HG02885 (cell line): ENCODE results near the gene CELF4.
"Not testable (repeated sequence)": the region's sequence is repeated elsewhere in the genome, so short reads cannot be mapped to it uniquely, and the experiment has no call there.

Source experiments
- ATAC-seq: cut with Tn5 transposase; IDR thresholded peaks from one replicate; pipeline ENCODE4 v1.9.1; 2021; ENCODE audit warnings: mild to moderate bottlenecking; ENCODE audit not compliant: unreplicated experiment, poor library complexity

CELF4 gene

GRCh38 chr18:37383036-37383785 lies 182.4 kb downstream of the CELF4 start:
- no peak for ATAC-seq

GRCh38 chr18:37381554-37381953 lies 184.0 kb downstream of the CELF4 start:
- ATAC-seq = no peak

- no peak for ATAC-seq
Observed at GRCh38 chr18:37380546-37381110, 185.0 kb downstream of the CELF4 start.

GRCh38 chr18:37378336-37379010 lies 187.1 kb downstream of the CELF4 start:
- no peak for ATAC-seq

GRCh38 chr18:37375181-37375580 lies 190.4 kb downstream of the CELF4 start:
- no peak for ATAC-seq

GRCh38 chr18:37368110-37368954 lies 197.3 kb downstream of the CELF4 start:
- ATAC-seq = no peak

GRCh38 chr18:37364237-37364636 lies 201.4 kb downstream of the CELF4 start:
- no peak for ATAC-seq

GRCh38 chr18:37362158-37362890 lies 203.3 kb downstream of the CELF4 start:
- ATAC-seq = no peak

- ATAC-seq = no peak
Observed at GRCh38 chr18:37361335-37362157, 204.1 kb downstream of the CELF4 start.

GRCh38 chr18:37358061-37358460 lies 207.5 kb downstream of the CELF4 start:
- not testable (repeated sequence) for ATAC-seq

GRCh38 chr18:37355772-37356171 lies 209.8 kb downstream of the CELF4 start:
- no peak for ATAC-seq

GRCh38 chr18:37351110-37351509 lies 214.5 kb downstream of the CELF4 start:
- no peak for ATAC-seq

GRCh38 chr18:37348729-37349128 lies 216.9 kb downstream of the CELF4 start:
- ATAC-seq = no peak

GRCh38 chr18:37346048-37346447 lies 219.6 kb downstream of the CELF4 start:
- ATAC-seq = no peak

- ATAC-seq = no peak
Observed at GRCh38 chr18:37343542-37343851, 222.1 kb downstream of the CELF4 start.

GRCh38 chr18:37341473-37342086 lies 224.0 kb downstream of the CELF4 start:
- ATAC-seq = no peak

- ATAC-seq = no peak
Observed at GRCh38 chr18:37341016-37341415, 224.6 kb downstream of the CELF4 start.

- no peak for ATAC-seq
Observed at GRCh38 chr18:37339701-37340215, 225.8 kb downstream of the CELF4 start.
